Retinal pigment epithelial cell (primary cell): ENCODE data around the gene PPP1R13B.
"Not testable (repeated sequence)": the region's sequence is repeated elsewhere in the genome, so short reads cannot be mapped to it uniquely, and the experiment has no call there.

Experiments used
- DNase-seq: peaks from one replicate; pipeline ENCODE4 v3.0.0-alpha.2; 2010; ENCODE audit warnings: low read depth
- H3K4me3 ChIP-seq: 2 replicates; pipeline ENCODE4 v1.5.1; 2011; ENCODE audit warnings: mild to moderate bottlenecking, low read length, control low read depth, moderate library complexity
- CTCF ChIP-seq: conservative IDR thresholded peaks from 2 replicates; pipeline ENCODE4 v1.5.1; 2011; ENCODE audit warnings: low read depth, low read length, control low read depth, inconsistent platforms

The PPP1R13B gene

GRCh38 chr14:103696466-103697071 lies 150.8 kb downstream of the PPP1R13B start:
- no peak for TF ChIP-seq CTCF
- H3K4me3 ChIP-seq, result no peak overlapping the region
- DNase-seq, result no peak

- no peak for TF ChIP-seq CTCF
- no peak for DNase-seq
- no peak overlapping the region for H3K4me3 ChIP-seq
These were observed 151.3 kb downstream of the PPP1R13B start for GRCh38 chr14:103696070-103696402.

GRCh38 chr14:103695296-103696069 lies 151.9 kb downstream of the PPP1R13B start:
- DNase-seq, result no peak
- no peak overlapping the region for H3K4me3 ChIP-seq
- TF ChIP-seq CTCF, result no peak

GRCh38 chr14:103694572-103695026 lies 152.8 kb downstream of the PPP1R13B start:
- no peak for DNase-seq
- H3K4me3 ChIP-seq, result no peak overlapping the region

GRCh38 chr14:103693515-103693914 lies 153.9 kb downstream of the PPP1R13B start:
- no peak for DNase-seq
- no peak overlapping the region for H3K4me3 ChIP-seq
- no peak for TF ChIP-seq CTCF

More at GRCh38 chr14:103694572-103695026, 152.8 kb downstream of the PPP1R13B start:
- peak; percentile 3 for TF ChIP-seq CTCF

- TF ChIP-seq CTCF, result no peak
- H3K4me3 ChIP-seq, result no peak overlapping the region
- DNase-seq, result no peak
These were observed 154.5 kb downstream of the PPP1R13B start for GRCh38 chr14:103692871-103693270.

GRCh38 chr14:103692159-103692558 lies 155.2 kb downstream of the PPP1R13B start:
- no peak for TF ChIP-seq CTCF
- H3K4me3 ChIP-seq, result no peak overlapping the region
- no peak for DNase-seq

GRCh38 chr14:103691655-103692054 lies 155.7 kb downstream of the PPP1R13B start:
- not testable (repeated sequence) for DNase-seq, H3K4me3 ChIP-seq
